ENCODE data around the gene LMF2. TPM values are rescaled to one million over a fixed set of nuclear protein-coding genes. Genes with fewer than 3 reads are reported as not detected.

The LMF2 gene
- polyA plus RNA-seq, 1 experiment = 111 TPM

- TF ChIP-seq CTCF (IDR thresholded peaks at IDR 0.05; ENCODE audit: insufficient read depth, low read depth, low read length) = no peak
- no peak overlapping the region for H3K4me3 ChIP-seq (ENCODE audit: low read depth, low read length)
- ChIA-PET POLR2A (no interaction called here), CTCF (interaction anchor here (0.6 to 1.0 kb wide), 3 partner anchors 70 to 242 kb away, joined by 3 read pairs; no protein-coding TSS in a partner anchor)
- no peak for DNase-seq (ENCODE audit: low read depth)
- no peaks in the 10 kb centered on the region for H3K27me3 ChIP-seq (ENCODE audit: control insufficient read depth, insufficient read depth, low read length)
- H3K36me3 ChIP-seq (ENCODE audit: control insufficient read depth, insufficient read depth, low read length) = no peaks in the 10 kb centered on the region
Observed at GRCh38 chr22:50532824-50533796, 25.6 kb upstream of the LMF2 start.

- no peak for TF ChIP-seq CTCF (IDR thresholded peaks at IDR 0.05; ENCODE audit: insufficient read depth, low read depth, low read length)
- H3K36me3 ChIP-seq (ENCODE audit: control insufficient read depth, insufficient read depth, low read length) = no peaks in the 10 kb centered on the region
- CTCF ChIA-PET = interaction anchor here (1.0 to 1.3 kb wide), 3 partner anchors 9 to 89 kb away, joined by 3 to 4 read pairs (median 3); partner anchors contain the start of gene SYCE3
- no peaks in the 10 kb centered on the region for H3K27me3 ChIP-seq (ENCODE audit: control insufficient read depth, insufficient read depth, low read length)
- peak overlapping the region; percentile 59 for H3K4me3 ChIP-seq (ENCODE audit: low read depth, low read length)
- POLR2A ChIA-PET = interaction anchor here (0.6 kb wide), 1 partner anchor 9 kb away, joined by 6 read pairs; no protein-coding TSS in a partner anchor
- no peak for DNase-seq (ENCODE audit: low read depth)
Observed at GRCh38 chr22:50531962-50532674, 24.6 kb upstream of the LMF2 start.

- ChIA-PET POLR2A (interaction anchor here (0.6 kb wide), 1 partner anchor 9 kb away, joined by 6 read pairs; no protein-coding TSS in a partner anchor), CTCF (interaction anchor here (1.0 to 1.3 kb wide), 2 partner anchors 9 to 31 kb away, joined by 3 to 4 read pairs; partner anchors contain the start of gene SYCE3)
- no peak for DNase-seq (ENCODE audit: low read depth)
- no peaks in the 10 kb centered on the region for H3K27me3 ChIP-seq (ENCODE audit: control insufficient read depth, insufficient read depth, low read length)
- no peak for TF ChIP-seq CTCF (IDR thresholded peaks at IDR 0.05; ENCODE audit: insufficient read depth, low read depth, low read length)
- no peaks in the 10 kb centered on the region for H3K36me3 ChIP-seq (ENCODE audit: control insufficient read depth, insufficient read depth, low read length)
- H3K4me3 ChIP-seq (ENCODE audit: low read depth, low read length) = peak overlapping the region; percentile 59
Observed at GRCh38 chr22:50531546-50531961, 24.1 kb upstream of the LMF2 start.

GRCh38 chr22:50530877-50531545 lies 23.5 kb upstream of the LMF2 start:
- ChIA-PET CTCF (interaction anchor here (1.3 kb wide), 1 partner anchor 32 kb away, joined by 3 read pairs; the partner anchor contains the start of gene SYCE3), POLR2A (interaction anchor here (0.6 kb wide), 1 partner anchor 10 kb away, joined by 6 read pairs; no protein-coding TSS in a partner anchor)
- no peak for TF ChIP-seq CTCF (IDR thresholded peaks at IDR 0.05; ENCODE audit: insufficient read depth, low read depth, low read length)
- DNase-seq (ENCODE audit: low read depth) = no peak
- Histone ChIP-seq H3K27me3 (ENCODE audit: control insufficient read depth, insufficient read depth, low read length) (no peaks in the 10 kb centered on the region), H3K36me3 (ENCODE audit: control insufficient read depth, insufficient read depth, low read length) (no peaks in the 10 kb centered on the region), H3K4me3 (ENCODE audit: low read depth, low read length) (peak overlapping the region; percentile 59)

All from BJ (cell line).